ENCODE data around the gene TOPBP1. TPM values are rescaled to one million over a fixed set of nuclear protein-coding genes. Genes with fewer than 3 reads are reported as not detected.

TOPBP1 gene
- total RNA-seq, 1 donor from 2014 or later: 31.7 TPM

GRCh38 chr3:133608388-133608787 lies 53.4 kb downstream of the TOPBP1 start:
- no peak for DNase-seq (ENCODE audit: low read depth, low spot score)

DNA sequence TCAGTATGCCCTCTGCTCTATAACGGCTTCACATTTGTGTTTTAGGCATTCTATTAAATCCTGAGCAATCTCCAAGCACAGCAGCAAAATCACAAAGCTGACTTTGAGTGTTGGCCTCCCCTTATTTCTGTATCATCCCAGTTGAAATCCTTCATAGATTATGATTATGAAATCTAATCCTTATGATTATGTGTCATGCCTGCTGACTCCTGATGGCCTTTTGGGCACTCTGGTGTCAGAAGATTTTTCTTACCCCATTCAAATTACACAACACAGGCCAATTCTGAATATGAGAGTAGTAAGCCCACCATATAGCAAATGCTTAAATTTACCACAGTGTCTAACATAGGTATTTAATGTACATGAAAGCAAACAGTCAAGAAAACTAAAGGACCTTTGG lies 53.9 kb downstream of the TOPBP1 start:
- no peak for DNase-seq (ENCODE audit: low read depth, low spot score)

- no peak for DNase-seq (ENCODE audit: low read depth, low spot score)
Observed at GRCh38 chr3:133606902-133607301, 54.8 kb downstream of the TOPBP1 start.

DNA sequence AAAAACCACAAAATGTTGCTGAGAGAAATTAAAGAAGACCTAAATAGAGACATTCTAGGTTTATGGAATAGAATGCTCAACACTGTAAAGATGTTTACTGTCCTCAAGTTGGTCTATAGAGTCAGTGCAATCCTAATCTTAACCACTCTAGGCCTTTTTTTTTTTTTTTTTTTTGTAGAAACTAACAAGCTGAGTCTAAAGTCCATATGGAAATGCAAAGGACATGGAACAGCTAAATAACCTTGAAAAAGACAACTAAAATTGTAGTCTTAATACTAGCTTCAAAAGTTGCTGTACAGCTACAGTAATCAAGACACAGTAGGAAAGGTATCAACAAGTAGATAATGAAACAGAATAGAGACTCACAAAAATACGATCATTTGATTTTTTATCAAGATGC lies 55.4 kb downstream of the TOPBP1 start:
- DNase-seq (ENCODE audit: low read depth, low spot score): no peak

DNA sequence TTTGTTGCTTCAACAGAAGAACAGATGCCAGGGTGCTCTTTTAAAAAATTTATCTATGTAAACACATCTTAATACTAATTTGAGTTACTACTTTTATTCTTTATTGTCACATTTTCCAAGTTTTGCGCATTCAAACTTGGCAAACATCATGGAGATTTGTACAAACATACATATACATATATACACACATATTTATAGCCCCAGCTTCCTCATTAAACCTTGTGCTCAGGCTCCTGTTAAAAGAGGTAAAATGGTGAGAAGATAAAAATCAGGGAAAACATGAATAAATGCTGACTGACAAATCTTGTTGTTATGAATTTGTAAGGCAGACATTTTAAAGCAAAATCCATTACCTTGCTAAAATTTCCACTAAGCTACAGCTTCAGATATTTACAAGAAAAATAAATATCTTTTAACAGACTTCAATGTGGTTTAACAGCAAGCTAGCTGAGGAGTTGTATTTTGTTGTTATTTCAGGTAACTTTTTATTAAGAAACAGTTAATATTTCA lies 61.1 kb downstream of the TOPBP1 start:
- DNase-seq (ENCODE audit: low read depth, low spot score): no peak

GRCh38 chr3:133599280-133599679 lies 62.5 kb downstream of the TOPBP1 start:
- DNase-seq (ENCODE audit: low read depth, low spot score): no peak

DNA sequence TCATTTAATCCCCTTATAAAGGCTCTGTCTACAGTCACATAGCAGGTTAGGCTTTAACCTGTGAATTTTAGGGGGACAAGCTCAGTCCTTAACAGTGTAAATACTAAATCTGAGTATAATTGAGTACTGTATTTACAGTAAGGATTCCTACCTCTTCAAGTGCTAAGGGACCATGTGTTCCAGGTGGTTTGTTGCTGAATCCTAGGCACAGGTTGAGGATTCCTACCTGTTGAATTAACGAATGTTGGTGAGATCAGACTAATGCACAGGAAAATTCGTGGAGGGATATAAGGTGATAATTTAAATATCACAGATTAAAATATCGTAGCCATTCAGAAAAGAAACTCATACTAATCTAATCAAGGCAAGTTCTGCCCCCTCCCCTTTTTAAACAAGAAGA lies 63.3 kb downstream of the TOPBP1 start:
- no peak for DNase-seq (ENCODE audit: low read depth, low spot score)

DNA sequence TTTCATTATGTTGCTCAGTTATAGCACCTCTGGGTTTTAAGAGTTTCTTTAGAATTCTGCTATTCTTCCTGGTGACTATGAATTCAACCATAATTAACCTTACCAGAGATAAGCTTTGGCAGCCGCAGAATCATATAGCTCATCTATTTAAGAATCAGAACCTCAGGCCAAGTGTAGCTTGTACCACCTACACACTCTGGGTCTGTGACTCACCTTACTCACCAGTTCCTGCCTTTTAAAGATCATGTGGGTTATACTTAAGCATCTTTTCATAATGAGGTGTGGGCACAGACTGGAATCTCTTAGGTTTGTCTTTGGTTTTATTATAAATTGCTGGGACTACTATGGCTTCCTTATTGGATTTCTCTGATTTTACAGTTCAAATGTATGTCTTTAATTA lies 66.4 kb downstream of the TOPBP1 start:
- no peak for DNase-seq (ENCODE audit: low read depth, low spot score)

- DNase-seq (ENCODE audit: low read depth, low spot score): no peak
Observed at GRCh38 chr3:133593243-133593642, 68.5 kb downstream of the TOPBP1 start.

GRCh38 chr3:133592843-133593242 lies 68.9 kb downstream of the TOPBP1 start:
- no peak for DNase-seq (ENCODE audit: low read depth, low spot score)

- no peak for DNase-seq (ENCODE audit: low read depth, low spot score)
Observed at GRCh38 chr3:133591271-133591742, 70.4 kb downstream of the TOPBP1 start.

DNA sequence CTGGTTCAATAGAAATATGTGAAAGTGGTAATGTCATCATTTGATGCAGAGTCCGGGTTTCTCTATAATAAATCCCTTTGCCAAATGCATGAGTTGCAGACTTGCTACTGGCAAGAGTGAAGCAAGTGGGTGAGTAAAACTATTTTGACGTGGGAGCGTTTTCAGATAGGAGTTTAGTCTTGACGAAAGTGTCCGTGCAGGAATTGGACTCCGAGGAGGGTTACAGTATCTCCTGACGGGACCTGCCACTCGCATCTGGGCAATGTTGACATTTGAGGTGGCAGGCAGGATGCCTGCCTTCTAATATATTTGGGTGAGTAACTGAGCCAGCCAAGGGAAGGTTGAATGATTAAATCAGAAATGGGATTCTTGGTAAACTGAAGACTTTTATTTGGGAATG lies 72.2 kb downstream of the TOPBP1 start:
- no peak for DNase-seq (ENCODE audit: low read depth, low spot score)

DNA sequence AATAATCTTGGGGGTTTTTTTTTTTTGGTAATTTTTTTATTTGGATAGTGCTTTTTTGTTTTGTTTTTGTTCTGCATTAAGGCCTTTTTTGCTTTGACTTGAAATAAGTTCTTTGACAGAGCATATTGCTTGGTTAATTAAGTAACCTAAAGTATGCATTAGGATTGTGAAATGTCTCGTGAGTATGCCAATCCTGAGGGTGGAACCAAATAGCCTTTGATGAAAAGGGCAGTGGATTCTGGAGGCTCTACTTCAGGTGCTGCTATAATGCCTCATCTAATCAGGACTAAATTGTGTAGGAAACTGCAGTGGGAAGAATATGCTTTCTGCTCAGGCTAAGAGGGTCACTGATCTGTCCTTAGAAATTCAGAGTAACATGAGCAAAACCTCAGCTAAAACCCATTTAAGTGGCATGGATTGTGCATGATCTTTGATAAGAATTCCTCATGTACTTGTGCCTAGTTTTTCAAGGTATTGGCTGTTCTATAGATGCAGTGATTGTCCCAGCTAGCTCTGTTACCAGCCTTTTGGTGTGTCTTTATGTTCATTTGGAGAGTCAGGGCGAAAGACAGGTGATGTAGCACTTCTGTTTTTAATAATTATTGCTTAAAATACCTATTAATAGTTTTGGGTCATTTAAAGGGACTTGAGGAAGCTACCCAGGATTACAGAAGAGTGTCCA lies 72.8 kb downstream of the TOPBP1 start:
- DNase-seq (ENCODE audit: low read depth, low spot score): no peak

DNA sequence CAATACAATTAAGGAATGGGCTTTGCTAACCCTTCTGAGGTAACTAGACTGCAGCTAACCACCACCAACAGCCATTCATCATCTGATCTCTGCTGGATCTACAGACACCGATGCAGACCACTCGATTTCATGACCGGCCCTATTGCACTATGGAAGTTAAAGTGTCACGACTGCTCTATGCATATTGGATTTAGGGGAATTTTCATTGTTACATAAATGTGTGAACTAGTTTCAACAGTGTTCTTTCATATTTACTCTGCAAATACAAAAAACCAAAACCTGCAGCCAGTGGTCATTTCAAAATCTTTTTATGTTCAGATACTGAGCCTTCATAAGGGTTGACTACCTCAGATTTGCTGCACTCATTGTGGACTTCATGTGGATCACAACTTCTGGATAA lies 73.7 kb downstream of the TOPBP1 start:
- no peak for DNase-seq (ENCODE audit: low read depth, low spot score)

GRCh38 chr3:133583396-133583795 lies 78.3 kb downstream of the TOPBP1 start:
- DNase-seq (ENCODE audit: low read depth, low spot score): no peak

DNA sequence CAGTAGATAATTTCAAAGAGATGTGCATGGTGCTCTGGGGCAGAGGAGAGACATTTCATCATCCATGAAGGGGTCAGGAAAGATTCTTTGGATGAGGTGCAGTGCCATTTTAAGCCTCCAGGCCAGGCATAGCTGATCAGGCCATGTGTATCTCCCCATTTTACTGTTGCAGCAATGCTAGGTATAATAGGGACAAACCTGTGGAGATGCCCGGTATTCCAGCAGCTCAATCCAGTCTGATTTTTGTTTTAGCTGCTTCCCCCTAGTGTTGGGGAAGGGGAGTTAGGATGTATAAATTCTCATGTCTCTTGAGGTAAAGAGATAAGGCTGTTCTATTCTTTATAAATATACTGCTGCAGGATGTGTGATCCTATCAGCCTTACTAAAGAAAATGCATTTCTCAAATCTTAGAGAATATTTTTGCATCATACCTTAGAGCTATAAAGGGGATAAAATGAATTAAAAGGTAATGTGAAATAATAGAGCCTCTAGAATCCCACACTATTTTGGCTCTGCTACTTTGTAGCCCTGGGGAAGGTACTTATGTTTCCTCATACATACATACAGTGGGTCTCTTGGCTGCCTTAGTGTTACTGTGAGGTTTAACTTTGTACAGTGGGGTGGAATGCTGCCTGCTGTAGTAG lies 83.1 kb downstream of the TOPBP1 start:
- DNase-seq (ENCODE audit: low read depth, low spot score): no peak

- no peak for DNase-seq (ENCODE audit: low read depth, low spot score)
Observed at GRCh38 chr3:133576169-133576568, 85.6 kb downstream of the TOPBP1 start.

- DNase-seq (ENCODE audit: low read depth, low spot score): no peak
Observed at GRCh38 chr3:133575086-133575485, 86.7 kb downstream of the TOPBP1 start.

DNA sequence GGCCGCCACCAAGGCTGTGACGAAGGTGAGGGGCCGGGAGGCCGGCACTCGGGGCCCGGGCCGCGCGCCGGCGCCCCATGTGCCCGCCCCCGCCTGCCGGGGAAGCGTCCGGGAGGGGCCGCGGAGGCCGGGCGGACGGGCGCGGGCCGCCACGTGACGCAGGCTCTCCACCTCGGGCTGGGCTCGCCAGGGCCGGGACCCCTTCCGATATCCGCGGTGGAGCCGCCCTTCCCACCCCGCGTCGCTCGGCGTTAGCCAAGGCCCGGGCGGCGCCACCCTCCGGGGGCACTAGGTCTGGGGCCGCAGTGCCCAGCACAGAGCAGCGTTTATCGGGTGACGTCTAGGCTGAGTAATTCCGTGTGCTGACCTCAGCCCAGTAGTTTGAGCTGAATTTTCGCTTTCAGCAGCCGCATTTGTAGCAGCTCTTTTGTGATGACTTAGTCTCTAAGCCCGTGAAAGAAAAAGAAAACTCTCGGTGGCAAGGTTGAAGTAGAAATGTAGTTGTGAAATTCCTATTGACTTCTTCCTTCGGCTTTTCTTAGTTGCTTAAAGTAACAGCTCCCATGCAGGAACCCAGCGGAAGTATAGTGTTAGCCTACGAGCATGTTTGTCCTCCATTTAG lies 87.4 kb downstream of the TOPBP1 start:
- no peak for DNase-seq (ENCODE audit: low read depth, low spot score)

GRCh38 chr3:133573629-133574194 lies 88.0 kb downstream of the TOPBP1 start, which contains the start of gene CDV3:
TSS of gene CDV3 (plus strand) at chr3:133573686. CDS start at chr3:133574045, 359 bp downstream.
- no peak for DNase-seq (ENCODE audit: low read depth, low spot score)

GRCh38 chr3:133573054-133573628 lies 88.6 kb downstream of the TOPBP1 start:
- DNase-seq (ENCODE audit: low read depth, low spot score): peak; percentile 100
